Stimulated activated CD8-positive, alpha-beta memory T cell treated with anti-CD3 and anti-CD28 coated beads, Interleukin-7, amount 100 ng/mL, for 24 hours (primary cell): ENCODE results near the gene DCHS2.

Experiments
- DNase-seq: peaks from one replicate; pipeline ENCODE4 v3.0.0-alpha.2; 2020; ENCODE audit warnings: low read depth

Gene DCHS2

GRCh38 chr4:154490583-154491340 lies 837 bp downstream of the DCHS2 start:
- DNase-seq, result no peak

DNA sequence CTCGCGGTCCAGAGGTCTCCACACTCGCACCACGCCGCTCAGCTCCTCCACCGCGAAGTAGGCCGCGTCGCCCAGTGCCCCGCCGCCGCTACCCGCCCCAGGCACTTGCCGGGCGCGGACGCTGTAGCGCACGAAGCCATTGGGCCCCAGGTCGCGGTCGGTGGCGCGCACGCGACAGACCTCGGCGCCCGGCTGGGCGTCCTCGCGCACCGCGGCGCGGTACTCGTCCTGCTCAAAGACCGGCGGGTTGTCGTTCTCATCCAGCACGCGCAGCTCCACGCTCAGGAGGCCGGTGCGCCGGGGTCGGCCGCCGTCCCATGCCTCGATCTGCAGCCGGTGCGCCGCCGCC lies 1.4 kb downstream of the DCHS2 start:
- DNase-seq, result no peak

DNA sequence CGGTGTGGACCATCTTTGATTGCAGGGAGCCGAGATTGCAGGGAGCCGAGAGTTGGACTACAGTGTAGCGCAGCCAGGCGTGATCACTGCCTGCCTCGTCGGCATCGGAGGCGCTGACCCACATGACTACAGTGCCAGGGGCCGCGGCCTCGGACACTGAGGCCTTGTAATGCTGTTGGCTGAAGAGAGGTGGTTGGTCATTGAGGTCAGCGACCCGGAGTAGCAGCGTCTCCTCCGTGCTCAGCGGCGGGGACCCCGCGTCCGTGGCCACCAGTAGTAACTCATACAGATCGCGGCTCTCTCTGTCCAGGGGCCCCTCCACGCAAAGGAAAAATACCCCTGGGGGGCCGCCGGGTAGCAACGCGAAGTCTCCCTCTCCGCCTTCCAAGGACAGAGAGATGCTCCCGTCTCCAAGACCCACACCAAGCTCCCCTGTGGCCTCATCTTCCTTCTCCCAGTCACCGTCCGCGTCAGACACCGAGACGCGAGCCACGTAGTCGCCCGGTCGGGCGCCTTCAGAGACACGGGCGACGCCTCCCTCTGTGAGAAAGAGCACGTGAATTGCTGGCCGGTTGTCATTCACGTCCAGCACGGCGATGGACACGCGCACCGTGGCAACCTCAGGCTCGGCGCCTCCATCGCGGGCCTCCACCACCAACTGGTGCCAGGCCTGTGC lies 1.9 kb downstream of the DCHS2 start:
- DNase-seq, result no peak

GRCh38 chr4:154487145-154487544 lies 4.5 kb downstream of the DCHS2 start:
- DNase-seq, result no peak

GRCh38 chr4:154485127-154485773 lies 6.3 kb downstream of the DCHS2 start:
- DNase-seq, result no peak

GRCh38 chr4:154478547-154478946 lies 13.1 kb downstream of the DCHS2 start:
- no peak for DNase-seq

DNA sequence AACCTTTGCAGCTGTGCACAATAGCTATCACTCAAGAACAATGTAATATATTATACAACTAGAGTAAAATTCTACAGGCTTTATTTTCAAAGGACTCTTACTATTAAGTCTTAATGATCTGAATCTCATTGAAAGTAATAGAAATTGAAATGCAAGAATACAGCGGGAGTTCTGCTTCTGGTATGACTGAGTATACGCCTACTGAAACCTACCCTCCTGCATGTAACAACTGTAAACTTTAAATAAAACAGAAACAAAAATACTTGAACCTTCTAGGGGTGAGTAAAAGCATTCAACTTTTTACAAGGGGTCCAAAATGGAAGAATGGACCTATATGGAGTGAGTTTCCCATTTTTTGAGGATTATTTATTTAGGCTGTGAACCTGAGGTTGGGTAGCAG lies 13.5 kb downstream of the DCHS2 start:
- DNase-seq, result no peak

DNA sequence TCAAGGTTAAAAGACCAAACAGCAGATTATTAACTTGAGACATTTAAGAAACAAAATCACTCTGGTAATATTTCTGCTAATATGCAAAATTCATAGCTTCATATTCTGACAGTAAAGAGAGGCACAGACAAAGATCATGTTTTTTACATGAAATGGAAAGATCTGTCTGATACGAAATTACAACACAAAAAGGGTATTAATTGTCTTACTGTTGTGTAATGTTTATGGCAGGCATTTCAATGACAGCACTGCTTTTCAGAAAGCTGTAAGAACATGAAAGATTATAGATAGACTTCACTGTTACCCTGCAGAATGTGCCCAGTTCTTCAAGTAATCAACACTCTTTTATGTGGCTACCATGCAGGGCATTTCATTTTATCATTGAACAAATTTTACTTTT lies 15.4 kb downstream of the DCHS2 start:
- DNase-seq, result no peak

DNA sequence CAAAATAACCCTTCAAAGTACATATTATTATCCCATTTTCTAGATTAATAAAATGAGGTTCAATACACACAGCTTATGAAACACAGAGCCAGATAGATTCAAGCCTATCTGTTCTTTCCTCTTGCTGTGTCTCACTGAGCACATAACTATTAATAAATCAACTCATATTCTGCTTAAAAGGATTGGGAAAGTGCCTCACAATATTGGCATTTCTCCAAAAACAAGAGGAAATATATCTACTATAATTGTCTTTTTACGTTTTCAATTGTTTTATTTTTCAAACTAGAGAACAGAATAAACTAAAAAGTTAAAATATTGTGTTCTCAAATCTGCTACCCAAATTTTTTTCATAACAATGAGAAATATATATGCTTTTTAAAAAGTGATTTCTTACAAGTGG lies 15.8 kb downstream of the DCHS2 start:
- no peak for DNase-seq

DNA sequence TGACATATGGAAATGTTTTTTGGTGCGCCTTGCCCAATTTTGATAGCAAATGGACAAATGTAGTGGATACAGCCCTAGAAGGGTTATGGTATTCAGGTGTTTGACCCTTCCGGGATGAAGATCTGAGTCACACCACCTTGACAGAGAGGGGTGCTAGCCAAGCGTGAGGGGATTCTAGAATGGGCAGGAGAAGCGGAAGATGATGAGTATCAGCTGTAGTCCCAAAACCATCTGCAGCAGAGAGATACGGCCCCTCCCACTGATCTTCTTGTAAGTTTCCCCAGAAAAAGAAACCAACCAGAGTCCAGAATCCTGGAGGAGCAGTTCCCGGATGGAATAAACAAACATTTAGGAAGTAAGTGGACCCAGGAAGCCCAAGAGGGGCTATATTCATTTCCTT lies 18.1 kb downstream of the DCHS2 start:
- no peak for DNase-seq

GRCh38 chr4:154472858-154473257 lies 18.7 kb downstream of the DCHS2 start:
- DNase-seq, result no peak

GRCh38 chr4:154471526-154472331 lies 19.9 kb downstream of the DCHS2 start:
- DNase-seq, result no peak

DNA sequence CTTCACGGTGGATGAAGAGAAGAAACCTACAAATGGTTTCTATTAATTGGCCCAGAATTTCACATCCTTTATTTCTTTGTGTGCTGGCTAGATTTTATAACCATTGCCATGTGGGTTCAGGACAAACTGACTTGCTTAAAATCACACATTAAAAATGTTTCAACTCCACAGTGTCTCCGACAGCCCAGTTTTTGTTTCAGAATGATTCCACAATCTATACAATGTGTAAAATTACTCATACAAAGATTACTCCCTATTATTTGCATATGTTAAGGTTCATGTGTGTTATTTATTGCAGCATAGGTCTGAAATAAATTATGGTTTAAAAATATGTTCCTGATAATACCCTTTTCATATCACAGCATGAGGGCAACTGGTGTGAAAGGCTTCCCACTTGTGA lies 20.6 kb downstream of the DCHS2 start:
- no peak for DNase-seq

DNA sequence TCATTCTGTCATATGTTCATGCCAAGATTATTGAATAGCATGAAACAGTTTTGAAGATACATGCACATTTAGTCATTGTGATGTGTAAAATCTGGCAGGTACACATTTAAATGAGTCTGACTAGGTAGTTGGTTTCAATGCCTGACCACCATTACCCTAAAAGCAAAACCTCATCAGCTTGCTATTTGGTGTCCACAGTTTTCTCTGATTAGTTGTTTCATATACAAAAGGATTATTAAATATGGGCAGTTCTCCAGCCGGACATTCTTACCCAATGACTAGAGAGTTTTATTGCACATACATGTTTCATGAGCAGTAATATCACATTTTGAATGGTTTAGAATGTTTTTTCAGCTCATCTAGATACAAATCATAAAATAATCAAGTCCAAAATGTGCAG lies 23.7 kb downstream of the DCHS2 start:
- no peak for DNase-seq

DNA sequence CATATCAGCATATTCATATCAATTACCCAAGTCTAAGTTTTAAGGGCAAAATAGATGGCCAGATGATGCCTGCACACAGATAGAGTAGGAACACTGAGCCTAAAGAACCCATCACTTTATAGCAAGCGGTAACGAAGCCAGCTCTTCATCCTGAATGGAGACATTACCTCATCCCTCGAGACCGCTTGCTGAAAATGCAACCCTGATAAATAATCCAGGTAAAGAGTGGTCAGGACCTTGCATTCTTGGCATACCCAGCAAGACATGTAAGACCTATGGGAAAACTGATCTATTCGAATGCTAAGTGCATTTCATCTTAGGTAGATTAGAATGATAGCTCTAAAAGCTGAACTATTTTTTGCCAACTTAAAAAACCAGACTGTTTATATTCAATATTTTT lies 25.3 kb downstream of the DCHS2 start:
- no peak for DNase-seq

DNA sequence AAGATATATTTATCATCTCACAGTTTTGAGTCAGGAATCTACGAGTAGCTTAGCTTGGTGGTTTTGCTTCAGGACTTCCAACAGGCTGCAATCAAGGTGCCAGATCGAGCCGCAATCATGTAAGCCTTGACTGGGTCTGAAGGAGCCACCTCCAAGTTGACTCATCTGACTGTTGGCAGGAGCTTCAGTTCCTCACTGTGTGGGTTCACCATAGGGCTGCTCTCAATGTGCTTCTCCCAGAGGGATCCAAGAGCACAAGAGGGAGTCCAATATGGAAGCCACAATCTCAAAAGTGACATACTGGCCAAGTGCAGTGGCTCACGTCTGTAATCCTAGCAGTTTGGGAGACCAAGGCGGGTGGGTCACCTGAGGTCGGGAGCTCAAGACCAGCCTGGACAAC lies 26.5 kb downstream of the DCHS2 start:
- no peak for DNase-seq

- DNase-seq, result no peak
Measured at GRCh38 chr4:154464654-154465053, 26.9 kb downstream of the DCHS2 start.

- DNase-seq, result no peak
Measured at GRCh38 chr4:154462081-154462810, 29.4 kb downstream of the DCHS2 start.

- no peak for DNase-seq
Measured at GRCh38 chr4:154457471-154457870, 34.1 kb downstream of the DCHS2 start.

DNA sequence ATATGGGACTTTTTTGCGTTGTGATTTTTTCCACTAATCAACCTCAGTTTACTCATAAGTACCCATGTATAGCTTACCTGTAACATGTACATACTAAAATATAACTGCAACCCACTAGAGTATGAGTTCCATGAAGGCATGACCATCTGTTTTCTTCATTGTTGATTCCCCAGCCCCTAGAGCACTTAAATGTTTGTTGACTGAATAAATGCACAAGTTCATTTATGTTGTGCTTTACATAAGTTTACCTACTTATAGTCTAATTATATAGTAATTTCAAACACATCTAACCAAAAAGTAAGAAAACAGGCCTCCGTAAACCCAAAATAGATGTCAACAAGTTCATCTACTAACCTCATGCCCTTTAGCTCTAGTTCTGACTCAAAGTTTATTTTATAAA lies 34.7 kb downstream of the DCHS2 start:
- no peak for DNase-seq

GRCh38 chr4:154456240-154456639 lies 35.4 kb downstream of the DCHS2 start:
- no peak for DNase-seq

DNA sequence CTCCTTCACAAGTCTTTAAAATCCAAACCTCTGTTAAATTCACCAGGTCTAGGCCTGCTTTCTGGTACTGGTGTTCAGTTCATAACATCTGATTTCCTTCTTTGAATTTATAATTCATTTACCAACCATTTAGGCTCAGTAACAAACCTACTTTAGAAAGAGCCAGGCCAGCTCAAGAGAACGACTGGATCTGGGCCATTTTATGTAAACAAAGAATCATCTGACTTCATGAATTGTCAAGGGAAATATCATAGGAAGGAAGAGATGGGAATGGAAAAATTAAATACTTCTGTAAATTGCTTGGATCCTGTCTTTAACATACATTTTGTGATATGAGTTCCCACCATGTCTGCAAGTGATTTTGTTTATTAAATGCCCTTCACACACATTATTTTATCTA lies 36.5 kb downstream of the DCHS2 start:
- no peak for DNase-seq
